Adrenal gland (tissue), 12 donors: ENCODE results near the gene ICE1. TPM values are rescaled to one million over a fixed set of nuclear protein-coding genes. Genes with fewer than 3 reads are reported as not detected.

Experiments
- DNase-seq, 7 donors: peaks; one replicate each; pipeline ENCODE4 v3.0.0-alpha.2; 2019 to 2020
- H3K27ac ChIP-seq, 5 donors: fragments of 200-600 bp; sonication (generic) in 4 of 5; 1 replicate in 3 of 5; 2 replicates in 2 of 5; pipeline versions ENCODE4 v1.5.1 to v1.8.0; 2016 to 2020; ENCODE audit warnings: mild to moderate bottlenecking in 1 of 5
- H3K27me3 ChIP-seq: fragments of 200-600 bp; 2 replicates; pipeline ENCODE4 v1.8.0; 2021
- H3K36me3 ChIP-seq, 2 donors: fragments of 200-600 bp; replicated peaks in 1 of 2; 1 replicate in 1 of 2; 2 replicates in 1 of 2; pipeline versions ENCODE4 v1.5.1 to v1.8.0; 2018 to 2022
- H3K4me1 ChIP-seq, 2 donors: fragments of 200-600 bp; replicated peaks in 1 of 2; 1 replicate in 1 of 2; 2 replicates in 1 of 2; pipeline versions ENCODE4 v1.5.1 to v1.8.0; 2018 to 2021
- H3K4me3 ChIP-seq, 4 donors: fragments of 200-600 bp; sonication (generic) in 3 of 4; one replicate each; pipeline ENCODE4 v1.5.1; 2016 to 2018
- H3K9me3 ChIP-seq, 3 donors: fragments of 200-600 bp; sonication (generic) in 1 of 3; replicated peaks in 1 of 3; 1 replicate in 2 of 3; 2 replicates in 1 of 3; pipeline versions ENCODE4 v1.5.1 to v1.8.0; 2016 to 2021
- POLR2A ChIP-seq, 2 donors: fragments of 450-650 bp; IDR thresholded peaks; one replicate each; pipeline ENCODE4 v1.6.1; 2017; ENCODE audit warnings: antibody characterized with exemption in 2 of 2, mild to moderate bottlenecking in 2 of 2, moderate library complexity in 1 of 2
- WGBS, 4 donors: extraction: QIAGEN DNeasy Blood & Tissue Kit in 2 of 4; methylation state at CpG; one replicate each; pipeline versions ENCODE4 v1.1.5 to v1.1.7; 2013 to 2017; 5-methylcytosine and 5-hydroxymethylcytosine counted together
- intact Hi-C, 2 donors: fragments of 100-400 bp; cut with DNase I; formaldehyde crosslinking; loops; one replicate each; pipeline versions ENCODE4 v1.14.1 to v1.15.0; 2022 to 2023
- polyA plus RNA-seq, 3 donors: library from polyadenylated mRNA; stranded (reverse); fragments of 200-250 nt in 2 of 3; fragments of 350-450 nt in 1 of 3; fragmentation: Illumina TruSeq in 1 of 3; extraction: RNeasy Lipid Tissue Mini Kit (QIAGEN cat#74804) in 1 of 3; gene quantifications; one replicate each; pipeline ENCODE4 v1.2.3, GENCODE V29; 2013 to 2014
- total RNA-seq, 9 donors: library from RNA; depleted of rRNA in 4 of 9; stranded (reverse); fragments of >200 nt in 4 of 9; fragments of 120-200 nt in 1 of 9; fragmentation: NEBNext Ultra II Directional in 1 of 9; extraction: Animal tissue kit (Norgen Biotek cat#: 25700) in 1 of 9; gene quantifications; one replicate each; pipeline versions ENCODE4 v1.1.0 to v1.2.4, GENCODE V29; 2013 to 2023
- TF ChIP-seq, protein P1 (sequence below), 6 experiments: fragments of 450-650 bp in 4 of 6; fragments of 200-600 bp in 2 of 6; sonication (generic) in 1 of 6; IDR thresholded peaks; 1 replicate in 5 of 6; 2 replicates in 1 of 6; pipeline versions ENCODE4 v1.5.1 to v1.8.0; 2016 to 2021; ENCODE audit warnings: antibody characterized with exemption in 6 of 6, mild to moderate bottlenecking in 2 of 6, moderate library complexity in 1 of 6
- donor health status: healthy with polysubstance abuse.
- donor health status: Bipolar disorder and iron deficiency.
- donor health status: DM: yes; HTN: yes; CAD: no.
- donor health status: DM: no; HTN: no; CAD: no.
- donor health status: DM: no; HTN: no; CAD: no.
- donor health status: DM: yes; HTN: yes; CAD: no.

Gene ICE1
- total and polyA plus RNA-seq, 12 donors, result 6.0 to 33.7 (median 21.2) TPM

DNA sequence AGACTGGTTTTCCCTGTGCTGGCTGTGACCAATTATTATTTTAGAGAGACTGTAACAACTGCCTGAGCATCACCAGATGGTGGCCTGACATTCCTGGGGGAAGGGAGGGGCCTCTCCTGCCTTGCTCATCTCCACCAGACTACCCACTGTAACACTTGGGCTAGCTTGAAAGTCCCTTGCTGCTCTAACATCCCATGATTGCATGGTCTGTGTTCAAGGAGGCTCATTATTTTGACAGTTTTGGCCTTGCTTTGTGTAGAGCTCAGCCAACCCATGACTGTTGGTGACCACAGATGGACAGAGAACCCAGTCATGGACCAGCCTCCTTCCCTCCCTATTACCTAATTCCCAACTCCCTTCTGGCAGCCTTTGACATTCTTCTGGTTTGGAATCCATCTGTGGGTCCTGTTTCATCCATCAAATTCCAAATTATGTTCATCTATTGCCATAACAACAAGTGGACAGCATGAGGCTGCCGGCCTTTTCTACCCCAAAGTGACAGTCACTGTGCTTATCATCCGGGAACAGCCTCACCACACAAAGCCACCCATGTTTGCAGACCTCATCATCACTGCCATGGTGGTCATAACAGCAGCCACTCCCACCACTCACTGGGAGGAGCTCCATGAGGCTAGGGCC, 49.0 kb upstream of the ICE1 start:
- H3K4me3 ChIP-seq, result no peak overlapping the region
- no peaks in the 10 kb centered on the region for H3K9me3 ChIP-seq
- intact Hi-C loops, result no loop called here
- WGBS, 4 donors, result 92 to 95% (median 94%) methylated on average over 2 of the region's 2 CpGs
- TF ChIP-seq POLR2A (IDR thresholded peaks at IDR 0.05), result no peak
- TF ChIP-seq, protein P1, sequence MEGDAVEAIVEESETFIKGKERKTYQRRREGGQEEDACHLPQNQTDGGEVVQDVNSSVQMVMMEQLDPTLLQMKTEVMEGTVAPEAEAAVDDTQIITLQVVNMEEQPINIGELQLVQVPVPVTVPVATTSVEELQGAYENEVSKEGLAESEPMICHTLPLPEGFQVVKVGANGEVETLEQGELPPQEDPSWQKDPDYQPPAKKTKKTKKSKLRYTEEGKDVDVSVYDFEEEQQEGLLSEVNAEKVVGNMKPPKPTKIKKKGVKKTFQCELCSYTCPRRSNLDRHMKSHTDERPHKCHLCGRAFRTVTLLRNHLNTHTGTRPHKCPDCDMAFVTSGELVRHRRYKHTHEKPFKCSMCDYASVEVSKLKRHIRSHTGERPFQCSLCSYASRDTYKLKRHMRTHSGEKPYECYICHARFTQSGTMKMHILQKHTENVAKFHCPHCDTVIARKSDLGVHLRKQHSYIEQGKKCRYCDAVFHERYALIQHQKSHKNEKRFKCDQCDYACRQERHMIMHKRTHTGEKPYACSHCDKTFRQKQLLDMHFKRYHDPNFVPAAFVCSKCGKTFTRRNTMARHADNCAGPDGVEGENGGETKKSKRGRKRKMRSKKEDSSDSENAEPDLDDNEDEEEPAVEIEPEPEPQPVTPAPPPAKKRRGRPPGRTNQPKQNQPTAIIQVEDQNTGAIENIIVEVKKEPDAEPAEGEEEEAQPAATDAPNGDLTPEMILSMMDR (IDR thresholded peaks at IDR 0.05), result no peak
- no peaks in the 10 kb centered on the region for H3K4me1 ChIP-seq
- no peaks in the 10 kb centered on the region for H3K36me3 ChIP-seq
- no peak for DNase-seq
- H3K27ac ChIP-seq, result no peak overlapping the region
- no peaks in the 10 kb centered on the region for H3K27me3 ChIP-seq

DNA sequence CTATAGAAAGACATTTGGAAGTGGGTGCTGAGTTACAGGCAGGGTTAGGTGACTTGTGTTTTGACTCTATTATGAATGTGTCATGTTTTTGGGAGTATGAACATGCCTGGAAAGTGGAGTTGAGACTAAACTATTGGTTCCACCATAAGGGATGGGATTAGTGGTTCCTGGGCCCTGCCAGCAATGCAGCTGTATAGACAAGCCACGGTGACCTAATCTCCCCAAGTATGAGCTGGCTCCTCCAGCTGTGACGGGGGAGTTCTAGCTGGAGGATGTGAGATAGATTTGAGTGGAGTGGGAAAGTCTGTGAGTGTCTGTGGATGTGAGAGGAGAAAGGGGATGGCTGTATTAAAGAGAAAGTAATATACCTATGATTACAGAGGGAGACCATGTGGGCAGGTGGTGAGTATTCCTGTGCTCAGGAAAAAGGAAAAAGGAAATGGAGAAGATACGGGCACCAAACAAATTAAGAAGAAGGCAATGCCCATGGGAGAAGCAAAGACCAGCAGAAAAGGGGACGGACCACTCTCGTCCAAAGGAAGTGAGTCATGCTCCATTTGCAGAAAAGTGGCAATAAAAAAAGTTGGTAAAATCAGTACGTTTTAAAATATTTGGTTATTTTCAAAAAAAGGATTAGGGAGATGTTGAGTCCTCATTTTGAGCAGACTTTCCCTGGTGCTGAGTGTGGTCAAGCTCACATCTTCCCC, 48.3 kb upstream of the ICE1 start:
- H3K36me3 ChIP-seq, result no peaks in the 10 kb centered on the region
- intact Hi-C loops, result no loop called here
- DNase-seq, result no peak
- H3K4me3 ChIP-seq, result no peak overlapping the region
- H3K27ac ChIP-seq, result no peak overlapping the region
- H3K4me1 ChIP-seq, result no peaks in the 10 kb centered on the region
- H3K27me3 ChIP-seq, result no peaks in the 10 kb centered on the region
- TF ChIP-seq POLR2A (IDR thresholded peaks at IDR 0.05), result no peak
- TF ChIP-seq, protein P1 (IDR thresholded peaks at IDR 0.05), result no peak
- 64 to 68% (median 66%) methylated on average over 6 of the region's 6 CpGs for WGBS, 4 donors
- no peaks in the 10 kb centered on the region for H3K9me3 ChIP-seq

DNA sequence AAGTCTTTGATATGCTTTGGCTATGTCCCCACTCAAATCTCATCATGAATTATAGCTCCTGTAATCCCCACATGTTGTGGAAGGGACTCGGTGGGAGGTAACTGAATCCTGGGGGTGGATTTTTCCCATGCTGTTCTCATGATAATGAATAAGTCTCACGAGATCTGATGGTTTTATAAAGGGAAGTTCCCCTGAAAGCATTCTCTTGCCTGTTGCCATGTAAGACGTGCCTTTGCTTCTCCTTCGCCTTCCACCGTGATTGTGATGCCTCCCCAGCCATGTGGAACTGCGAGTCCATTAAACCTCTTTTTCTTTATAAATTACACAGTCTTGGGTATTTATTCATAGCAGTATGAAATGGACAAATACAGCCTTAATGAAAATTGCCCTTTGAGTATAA, 44.7 kb upstream of the ICE1 start:
- DNase-seq, result no peak
- Histone ChIP-seq H3K4me3 (no peak overlapping the region), H3K27ac (no peak overlapping the region), H3K27me3 (no peaks in the 10 kb centered on the region), H3K9me3 (no peaks in the 10 kb centered on the region), H3K4me1 (no peaks in the 10 kb centered on the region), H3K36me3 (no peaks in the 10 kb centered on the region)
- intact Hi-C loops, result no loop called here
- TF ChIP-seq POLR2A (IDR thresholded peaks at IDR 0.05), result no peak
- TF ChIP-seq, protein P1 (IDR thresholded peaks at IDR 0.05), result no peak
- 82 to 90% (median 88%) methylated on average over 6 of the region's 6 CpGs for WGBS, 4 donors

DNA sequence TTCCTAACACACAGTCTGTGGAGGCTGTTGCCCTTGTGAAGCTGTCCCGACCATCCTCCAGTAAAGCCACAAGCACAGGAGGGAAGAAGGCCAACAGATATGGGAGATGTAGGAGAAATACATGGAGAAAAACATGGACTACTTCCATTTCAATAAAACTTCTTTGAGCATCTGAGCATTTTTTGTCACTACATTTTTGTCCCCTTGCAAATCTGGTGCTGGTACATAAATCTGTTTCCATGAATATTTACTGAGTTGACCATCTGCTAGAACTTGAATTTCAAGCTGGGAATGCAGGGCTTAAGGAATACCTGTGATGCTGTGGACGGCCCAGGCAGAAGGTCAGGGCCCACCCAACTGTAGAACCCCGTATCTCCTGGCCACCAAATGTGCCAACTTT, 43.9 kb upstream of the ICE1 start:
- no peaks in the 10 kb centered on the region for H3K27me3 ChIP-seq
- no peaks in the 10 kb centered on the region for H3K4me1 ChIP-seq
- intact Hi-C loops, result no loop called here
- no peaks in the 10 kb centered on the region for H3K36me3 ChIP-seq
- no peaks in the 10 kb centered on the region for H3K9me3 ChIP-seq
- TF ChIP-seq, protein P1 (IDR thresholded peaks at IDR 0.05), result no peak
- no peak for TF ChIP-seq POLR2A (IDR thresholded peaks at IDR 0.05)
- no peak for DNase-seq
- H3K27ac ChIP-seq, result no peak overlapping the region
- WGBS, 4 donors, result 78 to 89% (median 87%) methylated on average over 3 of the region's 3 CpGs
- H3K4me3 ChIP-seq, result no peak overlapping the region
